NCI-H82 treated with DMSO at 0.1 percent for 48 hours (cell line): Measurements from ENCODE around the gene ACRV1.

Experiments used
- DNase-seq: peaks from one replicate; lab custom pipeline; 2025; ENCODE audit not compliant: unreplicated experiment; lab: John Stamatoyannopoulos, UW

Gene ACRV1

GRCh38 chr11:125662689-125663088 is 18.0 kb downstream of the ACRV1 start:
- DNase-seq, result no peak

- no peak for DNase-seq
These were observed 31.0 kb downstream of the ACRV1 start for GRCh38 chr11:125649465-125650166.

DNA sequence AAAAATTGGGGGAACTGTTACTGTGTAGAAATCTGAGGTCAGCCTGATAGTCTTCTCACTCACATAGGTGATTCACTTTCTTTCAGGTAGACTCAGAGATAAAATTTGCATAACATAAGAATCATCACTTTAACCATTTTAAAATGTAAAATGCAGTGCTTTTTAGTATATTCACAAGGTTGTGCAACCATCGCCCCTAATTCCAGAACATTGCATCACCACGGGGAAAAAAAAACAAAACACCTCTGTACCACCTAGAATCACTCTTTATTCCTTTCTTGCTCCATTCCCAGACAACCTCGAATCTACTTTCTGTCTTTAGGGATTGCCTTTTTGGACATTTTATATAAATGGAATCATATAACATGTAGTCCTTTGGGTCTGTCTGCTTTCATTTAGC is 34.8 kb downstream of the ACRV1 start:
- DNase-seq, result no peak

GRCh38 chr11:125638315-125638714 is 42.3 kb downstream of the ACRV1 start:
- no peak for DNase-seq

GRCh38 chr11:125637840-125638239 is 42.8 kb downstream of the ACRV1 start:
- DNase-seq, result no peak

DNA sequence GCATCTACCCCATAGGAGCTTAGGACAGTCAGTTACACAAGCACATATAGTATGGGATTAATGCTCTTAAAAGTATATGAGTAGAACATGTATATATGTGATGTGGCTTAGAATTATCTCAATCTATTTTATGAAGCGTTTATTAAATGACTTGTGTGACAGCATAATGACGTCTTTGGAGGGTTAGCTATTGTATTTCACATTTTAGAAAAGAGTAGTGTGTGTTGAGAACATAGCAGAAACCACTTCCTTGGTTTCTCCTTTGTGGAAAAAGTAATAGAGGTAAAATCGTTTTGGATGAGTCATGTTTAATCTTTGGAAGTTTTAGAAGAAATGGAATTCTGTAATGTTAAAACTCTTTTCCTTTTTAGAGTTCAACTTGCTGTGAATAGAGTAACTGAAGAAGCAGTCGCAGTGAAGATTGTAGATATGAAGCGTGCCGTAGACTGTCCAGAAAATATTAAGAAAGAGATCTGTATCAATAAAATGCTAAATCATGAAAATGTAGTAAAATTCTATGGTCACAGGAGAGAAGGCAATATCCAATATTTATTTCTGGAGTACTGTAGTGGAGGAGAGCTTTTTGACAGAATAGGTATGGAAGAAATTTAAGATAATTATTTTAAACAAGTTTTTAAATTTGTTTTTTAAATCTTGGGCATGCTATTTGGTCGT is 53.3 kb downstream of the ACRV1 start:
- DNase-seq, result no peak

GRCh38 chr11:125626288-125626950 is 54.2 kb downstream of the ACRV1 start:
- peak; percentile 68 for DNase-seq

DNA sequence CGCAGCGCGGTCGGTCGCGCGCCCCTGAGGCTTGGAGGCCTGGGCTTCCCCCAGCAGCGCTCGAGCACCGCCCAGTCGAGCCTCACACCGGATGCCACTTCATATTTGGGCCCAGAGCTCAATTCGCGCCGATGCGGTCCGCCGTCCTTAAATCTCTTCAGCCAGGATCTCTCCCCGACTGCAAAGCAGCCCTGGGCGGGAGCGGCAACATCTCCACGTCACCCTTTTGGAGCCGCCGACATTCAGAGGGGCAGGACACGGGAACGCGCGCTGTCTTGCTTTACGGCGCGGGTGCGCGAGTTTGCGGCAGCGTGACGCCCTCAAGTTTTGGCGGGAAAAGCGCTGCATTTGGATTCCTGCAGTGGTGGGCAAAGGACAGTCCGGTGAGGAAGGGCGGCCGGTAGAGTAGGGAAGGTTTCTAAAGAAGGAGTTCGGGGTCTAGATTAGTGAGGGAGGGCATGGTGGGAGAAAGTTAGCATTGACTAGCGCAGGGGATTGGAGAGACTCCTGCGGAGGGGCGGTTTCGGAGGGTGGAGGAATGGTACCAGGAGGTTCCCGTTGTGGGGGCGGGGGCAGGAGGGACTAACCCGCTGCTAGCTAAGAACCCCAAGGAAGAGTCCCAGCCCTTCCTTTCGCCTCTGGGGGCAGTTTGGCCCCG is 54.9 kb downstream of the ACRV1 start:
- peak; percentile 71 for DNase-seq

DNA sequence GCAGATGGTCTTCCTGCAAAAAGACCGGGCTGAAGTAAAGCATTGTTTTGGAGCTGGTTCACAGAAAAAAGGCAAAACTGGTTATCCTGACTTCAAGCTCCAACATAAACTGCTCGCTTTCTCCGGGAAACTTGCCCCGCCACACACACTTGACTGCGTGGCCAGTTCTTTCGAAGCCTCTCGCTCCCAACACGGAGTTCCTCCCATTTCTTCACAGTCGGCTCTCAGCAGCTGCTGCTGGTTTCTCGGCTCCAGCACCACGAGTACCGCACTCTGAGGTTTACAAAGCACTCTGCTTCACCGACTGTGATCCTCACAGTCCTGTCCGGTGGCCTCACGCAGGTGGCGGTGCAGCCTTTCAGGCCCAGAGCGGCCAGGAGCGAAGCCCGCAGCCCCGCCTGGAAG is 55.4 kb downstream of the ACRV1 start:
- DNase-seq, result no peak

GRCh38 chr11:125624756-125625213 is 55.9 kb downstream of the ACRV1 start, which contains the start of gene CHEK1:
Gene CHEK1, plus strand, starts transcription at chr11:125625163. Its CDS starts 1,606 bp downstream, at chr11:125626769.
- no peak for DNase-seq

GRCh38 chr11:125623064-125623463 is 57.6 kb downstream of the ACRV1 start:
- DNase-seq, result no peak

DNA sequence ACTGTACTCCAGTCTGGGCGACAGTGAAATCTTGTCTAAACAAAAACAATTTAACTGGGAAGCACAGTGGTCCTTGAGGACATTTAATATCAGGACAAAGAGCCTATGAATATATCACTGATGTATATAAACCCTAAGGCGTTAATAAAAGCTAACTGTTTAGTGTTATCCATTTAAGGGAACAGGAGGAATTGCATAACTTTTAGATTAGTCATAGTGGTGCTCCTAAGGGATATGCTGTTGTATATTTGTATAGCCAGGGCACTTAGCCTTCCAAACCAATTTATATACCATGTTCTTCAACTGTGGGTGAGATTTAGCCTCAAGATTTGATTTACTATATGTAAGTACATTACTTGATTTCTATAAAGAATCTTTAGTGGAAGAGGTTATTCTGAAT is 58.7 kb downstream of the ACRV1 start:
- no peak for DNase-seq
